HG03460 (cell line): ENCODE results near the gene RNASET2.

Experiments
- ATAC-seq: cut with Tn5 transposase; IDR thresholded peaks from one replicate; pipeline ENCODE4 v1.9.1; 2021; ENCODE audit not compliant: unreplicated experiment

Gene RNASET2

DNA sequence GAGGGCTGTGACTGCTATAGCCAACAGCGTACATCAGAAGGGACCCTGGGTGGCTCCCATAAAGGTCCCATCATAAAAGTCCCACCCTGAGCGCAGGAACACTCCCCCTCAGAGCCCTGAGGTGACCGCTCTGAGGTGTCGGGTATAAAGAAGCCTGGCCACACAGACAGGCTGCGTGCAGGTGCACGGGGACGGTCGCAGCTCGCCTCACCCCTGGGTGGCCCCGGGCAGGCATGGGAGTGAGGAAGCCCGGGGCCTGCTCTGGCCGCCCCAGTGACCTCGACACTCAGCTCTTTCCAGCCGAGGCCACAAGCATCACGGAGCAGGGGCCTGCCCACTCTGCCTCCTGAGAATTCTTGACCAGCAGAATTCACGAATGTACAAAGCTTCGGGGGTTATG lies 14.4 kb upstream of the RNASET2 start:
- no peak for ATAC-seq

DNA sequence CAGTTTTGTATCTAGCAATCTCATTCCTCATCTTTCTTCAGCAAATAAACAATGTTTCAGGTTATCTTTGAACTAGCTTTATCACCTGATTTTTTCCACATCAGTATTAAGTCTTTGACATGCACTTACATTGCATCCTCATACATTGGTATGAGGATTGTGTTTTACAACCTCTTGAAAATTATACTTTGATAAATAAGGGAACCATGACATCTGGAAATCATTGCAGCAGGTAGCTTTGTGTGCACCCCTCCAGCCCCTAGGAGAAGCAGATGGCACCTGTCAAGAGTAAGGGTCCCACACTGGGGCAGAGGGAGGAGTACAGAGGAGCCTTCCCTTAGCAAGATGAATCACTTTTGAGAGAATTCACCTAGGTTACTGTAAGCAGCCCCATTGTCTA lies 13.7 kb upstream of the RNASET2 start:
- ATAC-seq: no peak

DNA sequence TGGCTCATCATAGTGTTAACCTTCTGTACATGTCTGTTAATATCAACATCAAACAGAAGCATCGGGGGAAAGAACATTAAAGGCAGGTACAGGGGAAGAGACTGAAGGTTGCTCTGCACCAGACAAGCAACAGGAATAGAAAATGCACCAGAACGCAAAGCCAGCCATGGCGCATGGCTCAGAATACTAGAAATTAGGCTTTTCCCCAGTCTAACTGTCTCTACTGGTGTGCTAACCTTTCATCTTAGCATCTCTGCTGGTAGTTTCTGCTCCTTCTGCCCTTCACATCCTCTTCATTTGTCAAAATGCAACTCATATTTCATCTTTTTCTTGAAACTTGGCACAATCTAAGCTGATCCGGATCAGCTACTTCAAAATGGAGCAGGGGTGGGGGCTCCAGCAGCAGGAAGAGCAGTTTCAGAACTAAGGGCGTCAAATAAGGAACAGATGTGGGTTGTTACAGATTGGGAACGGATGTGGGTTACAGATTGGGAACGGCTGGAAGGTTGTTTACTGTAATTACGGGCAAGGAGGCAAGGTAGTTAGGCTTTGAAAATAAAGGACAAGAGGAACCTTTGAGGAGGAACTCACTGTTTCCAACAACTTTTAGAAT lies 13.1 kb upstream of the RNASET2 start:
- ATAC-seq: no peak

DNA sequence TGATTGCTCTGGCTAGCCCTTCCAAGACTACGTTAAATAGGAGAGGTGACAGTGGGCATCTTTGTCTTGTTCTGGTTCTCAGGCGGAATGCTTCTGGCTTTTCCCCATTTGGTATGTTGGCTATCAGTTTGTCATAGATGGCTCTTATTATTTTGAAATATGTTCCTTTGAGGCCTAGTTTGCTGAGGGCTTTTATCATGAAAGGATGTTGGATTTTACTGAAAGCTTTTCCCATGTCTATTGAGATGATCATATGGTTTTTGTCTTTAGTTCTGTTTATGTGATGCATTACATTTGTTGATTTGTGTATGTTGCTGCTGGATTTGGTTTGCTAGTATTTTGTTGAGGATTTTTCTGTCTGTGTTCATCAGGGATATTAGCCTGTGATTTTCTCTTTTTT lies 9.9 kb upstream of the RNASET2 start:
- ATAC-seq: no peak

DNA sequence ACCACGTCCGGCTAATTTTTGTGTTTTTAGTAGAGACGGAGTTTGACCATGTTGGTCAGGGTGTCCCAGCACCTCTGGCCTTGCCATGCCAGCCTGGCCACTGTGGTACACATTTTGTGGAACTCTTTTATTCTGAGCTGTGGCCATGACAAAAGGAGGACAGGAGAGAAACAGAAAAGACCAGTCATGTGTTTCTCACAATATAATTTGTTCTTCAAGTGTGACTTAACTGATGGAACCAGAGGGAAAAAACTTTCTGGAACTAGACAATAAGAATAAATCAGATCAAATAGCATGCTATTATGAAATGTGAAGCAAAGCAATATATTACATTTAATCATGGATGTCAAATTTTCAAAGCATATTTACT lies 4.2 kb upstream of the RNASET2 start:
- ATAC-seq: no peak

DNA sequence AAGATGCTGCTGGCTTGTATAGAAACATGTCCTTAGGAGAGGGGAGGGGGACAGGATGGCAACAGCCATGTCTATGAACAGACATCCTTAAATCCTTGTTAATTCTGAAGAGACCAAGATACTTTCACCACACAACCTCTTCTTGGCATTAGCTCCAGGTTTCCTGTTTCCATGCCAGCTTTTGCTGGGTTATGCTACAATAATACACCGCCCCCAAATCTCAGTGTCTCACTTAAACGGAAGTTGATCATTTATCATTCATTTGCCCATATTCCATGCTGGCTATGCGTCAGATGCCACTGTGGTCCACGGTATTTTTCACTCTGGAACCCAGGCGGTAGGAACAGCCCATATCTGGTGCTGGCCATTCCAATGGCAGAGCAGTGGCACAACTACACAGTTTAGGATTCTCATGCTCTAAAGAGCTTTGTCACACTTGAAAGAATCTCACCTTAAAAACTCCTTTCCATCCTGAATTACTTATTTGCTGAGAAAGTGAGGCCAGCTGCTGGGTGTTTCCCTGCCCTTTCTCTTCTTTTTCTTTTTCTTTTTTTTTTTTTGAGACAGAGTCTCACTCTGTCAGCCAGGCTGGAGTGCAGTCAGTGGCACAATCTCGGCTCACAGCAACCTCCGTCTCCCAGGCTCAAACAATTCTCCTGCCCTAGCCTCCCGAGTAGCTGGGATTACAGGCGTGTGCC lies 3.7 kb upstream of the RNASET2 start:
- ATAC-seq: no peak

DNA sequence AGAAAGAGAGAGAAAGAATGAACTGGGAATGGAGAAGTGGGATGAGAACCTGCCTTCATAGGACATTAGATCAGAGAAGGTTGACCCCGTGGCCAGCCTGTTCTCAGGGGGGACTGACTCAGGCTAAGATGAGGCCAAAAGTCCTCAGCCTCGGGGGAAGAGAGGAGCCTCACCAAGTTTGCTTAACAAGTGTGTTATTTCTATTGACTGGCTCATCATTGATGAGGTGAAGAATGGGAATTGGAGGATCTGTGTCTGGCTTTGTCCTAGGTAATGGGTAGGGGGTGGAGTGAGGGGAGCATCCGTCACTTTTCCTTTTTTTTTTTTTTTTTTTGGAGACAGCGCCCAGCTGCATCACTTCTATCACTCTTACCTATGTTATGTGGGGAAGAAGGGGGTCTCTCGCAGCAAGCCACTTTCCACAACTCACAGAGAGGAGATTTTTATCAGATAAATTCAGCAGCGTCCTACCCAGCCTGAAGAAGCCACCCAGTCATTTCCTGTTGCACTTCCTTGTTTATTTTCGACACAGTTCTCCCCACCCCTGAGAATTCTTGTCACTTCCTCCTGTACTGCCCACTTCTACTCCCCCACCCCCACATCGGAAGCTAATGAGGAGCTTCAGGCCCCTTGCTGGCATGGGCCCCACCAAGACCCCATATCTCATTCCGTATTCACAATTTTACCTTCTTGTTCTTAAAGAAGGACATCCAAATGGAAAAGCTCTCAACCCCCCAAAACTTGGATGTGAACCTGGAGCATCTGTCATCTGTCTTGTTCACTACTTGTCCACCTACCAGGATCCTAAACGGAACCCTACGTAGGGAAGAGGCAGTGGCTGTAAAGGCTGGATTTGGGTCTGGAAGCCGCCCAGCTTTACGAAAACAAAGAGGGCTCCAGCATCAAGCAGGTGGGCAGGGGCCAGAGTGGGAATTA lies 2.8 kb upstream of the RNASET2 start:
- no peak for ATAC-seq

DNA sequence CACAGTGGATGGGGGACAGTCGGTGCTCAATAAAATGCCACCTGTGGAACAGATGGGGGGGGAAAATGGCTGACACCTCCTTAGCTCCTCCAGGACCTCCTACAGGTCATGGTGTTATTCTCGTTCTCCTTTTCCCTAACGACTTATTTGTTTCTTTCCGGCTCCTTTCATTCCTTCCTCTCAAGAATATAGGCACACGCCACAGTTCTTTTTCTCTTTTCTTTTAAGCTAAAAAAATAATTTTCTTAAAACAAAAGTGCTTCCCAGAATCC lies 1.4 kb upstream of the RNASET2 start:
- no peak for ATAC-seq

DNA sequence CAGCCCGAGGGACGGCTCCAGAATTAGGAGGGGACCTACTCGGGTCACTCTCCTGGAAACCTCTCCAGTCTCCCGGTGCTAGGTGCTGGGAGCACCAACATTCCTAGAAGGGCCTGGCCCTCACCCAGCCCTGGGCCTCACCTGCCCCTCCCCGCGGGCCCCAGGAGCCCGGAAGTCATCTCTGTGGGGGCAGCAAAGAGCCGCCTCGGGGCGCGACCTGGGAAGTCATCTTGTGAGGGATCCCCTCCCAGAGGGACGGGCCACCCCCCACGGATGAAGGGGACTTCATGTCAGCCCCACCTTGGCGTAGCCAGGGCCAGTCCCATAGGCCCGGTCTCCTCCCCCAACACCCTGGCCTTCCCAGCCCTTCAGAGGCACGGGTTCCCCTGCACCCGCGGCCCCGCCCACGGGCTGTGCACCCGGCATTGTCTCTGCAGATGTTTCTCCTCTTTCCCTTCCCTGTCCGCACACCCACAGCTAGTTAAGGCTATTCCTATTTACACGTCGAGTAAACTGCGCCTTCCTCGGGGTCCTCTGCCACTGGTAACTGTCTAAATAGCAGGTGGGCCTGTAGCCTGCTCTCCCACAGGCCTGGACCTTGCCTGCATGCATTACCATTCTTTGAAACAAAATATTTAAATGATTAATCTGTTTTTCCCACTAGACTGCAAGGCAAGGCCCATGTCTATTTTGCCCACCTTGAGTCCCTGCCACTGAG lies 896 bp upstream of the RNASET2 start:
- ATAC-seq: peak; percentile 42

DNA sequence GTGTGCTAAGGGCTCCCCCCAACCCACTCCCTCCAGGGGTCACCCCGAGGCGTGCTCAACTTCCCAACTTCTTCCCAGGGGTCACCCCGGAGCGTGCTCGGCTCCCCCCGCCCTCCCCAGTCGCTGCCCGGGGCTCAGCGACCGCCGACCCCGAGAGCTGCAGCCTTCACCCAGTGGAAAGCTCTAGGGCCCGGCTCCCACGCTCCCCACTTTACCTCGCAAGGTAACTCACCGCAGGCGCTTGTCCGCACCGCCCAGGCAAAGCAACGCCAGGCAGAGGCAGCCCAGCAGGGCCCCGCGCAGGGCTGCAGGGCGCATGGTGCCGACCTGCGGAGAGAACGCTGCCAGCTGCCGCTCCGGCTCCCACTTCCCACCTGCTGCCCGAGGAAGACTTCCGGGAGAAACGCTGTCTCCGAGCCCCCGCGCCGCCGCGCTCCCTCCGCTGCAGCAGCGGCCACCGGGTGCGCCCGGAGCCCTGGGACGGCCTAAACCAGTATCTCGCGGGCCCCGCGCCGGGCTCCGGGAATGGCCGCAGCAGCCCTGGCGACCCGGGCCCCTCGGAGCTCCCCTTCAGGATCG lies 396 bp downstream of the RNASET2 start:
- ATAC-seq: peak; percentile 1

DNA sequence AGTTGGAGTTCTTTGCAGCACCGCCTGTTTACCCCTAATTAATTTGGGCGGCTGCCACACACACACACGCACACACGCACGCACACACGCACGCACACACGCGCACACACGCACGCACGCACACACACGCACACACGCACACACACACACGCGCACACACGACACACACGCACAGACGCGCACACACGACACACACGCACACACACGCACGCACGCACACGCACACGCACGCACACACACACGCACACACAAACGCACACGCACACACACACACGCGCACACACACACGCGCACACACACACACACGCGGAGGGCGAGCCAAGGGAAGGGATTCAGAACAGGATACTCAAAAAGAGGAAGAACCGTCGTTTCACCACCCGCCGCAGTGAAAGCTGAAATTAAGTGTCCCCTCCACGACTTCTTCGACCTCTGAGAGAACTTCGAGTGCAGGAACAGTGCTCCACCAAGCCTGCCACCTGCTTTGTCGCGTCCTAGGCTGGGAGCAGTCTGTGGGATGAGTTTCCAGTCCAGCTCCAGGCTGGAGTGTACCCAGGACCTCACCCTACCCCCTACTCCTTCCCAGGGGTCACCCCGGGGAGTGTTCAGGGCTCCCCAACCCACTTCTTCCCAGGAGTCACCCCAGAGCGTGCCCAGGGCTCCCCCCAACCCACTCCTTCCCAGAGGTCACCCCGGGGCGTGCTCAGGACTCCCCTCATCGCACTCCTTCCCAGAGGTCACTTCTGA lies 1.1 kb downstream of the RNASET2 start:
- no peak for ATAC-seq

DNA sequence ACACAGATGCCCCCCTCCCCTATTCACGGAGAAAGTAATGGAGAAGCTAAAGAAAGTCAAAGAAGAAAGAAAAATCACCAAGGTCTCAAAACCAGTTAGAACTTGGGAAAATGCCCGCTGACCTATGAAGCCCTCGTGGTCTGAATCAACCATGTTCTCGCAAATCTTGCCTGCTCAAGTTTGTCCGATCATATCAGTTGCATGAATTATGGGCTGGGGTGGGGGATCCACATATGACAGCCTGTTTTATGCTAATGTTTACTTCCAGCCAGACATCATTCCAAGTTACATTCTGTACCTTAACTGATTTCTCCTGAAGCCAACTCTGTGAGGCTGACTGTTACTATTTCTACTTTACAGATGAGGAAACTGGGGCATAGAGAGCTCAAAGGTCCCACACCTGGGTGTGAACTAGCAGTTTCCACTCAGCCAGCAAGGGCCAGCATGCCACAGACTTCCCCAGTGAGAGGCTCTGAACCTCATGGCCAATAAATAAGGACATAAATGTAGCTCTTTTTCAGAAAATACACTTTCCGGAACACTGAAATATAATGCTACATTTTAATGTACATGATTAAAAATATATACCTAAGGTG lies 2.1 kb downstream of the RNASET2 start:
- no peak for ATAC-seq

DNA sequence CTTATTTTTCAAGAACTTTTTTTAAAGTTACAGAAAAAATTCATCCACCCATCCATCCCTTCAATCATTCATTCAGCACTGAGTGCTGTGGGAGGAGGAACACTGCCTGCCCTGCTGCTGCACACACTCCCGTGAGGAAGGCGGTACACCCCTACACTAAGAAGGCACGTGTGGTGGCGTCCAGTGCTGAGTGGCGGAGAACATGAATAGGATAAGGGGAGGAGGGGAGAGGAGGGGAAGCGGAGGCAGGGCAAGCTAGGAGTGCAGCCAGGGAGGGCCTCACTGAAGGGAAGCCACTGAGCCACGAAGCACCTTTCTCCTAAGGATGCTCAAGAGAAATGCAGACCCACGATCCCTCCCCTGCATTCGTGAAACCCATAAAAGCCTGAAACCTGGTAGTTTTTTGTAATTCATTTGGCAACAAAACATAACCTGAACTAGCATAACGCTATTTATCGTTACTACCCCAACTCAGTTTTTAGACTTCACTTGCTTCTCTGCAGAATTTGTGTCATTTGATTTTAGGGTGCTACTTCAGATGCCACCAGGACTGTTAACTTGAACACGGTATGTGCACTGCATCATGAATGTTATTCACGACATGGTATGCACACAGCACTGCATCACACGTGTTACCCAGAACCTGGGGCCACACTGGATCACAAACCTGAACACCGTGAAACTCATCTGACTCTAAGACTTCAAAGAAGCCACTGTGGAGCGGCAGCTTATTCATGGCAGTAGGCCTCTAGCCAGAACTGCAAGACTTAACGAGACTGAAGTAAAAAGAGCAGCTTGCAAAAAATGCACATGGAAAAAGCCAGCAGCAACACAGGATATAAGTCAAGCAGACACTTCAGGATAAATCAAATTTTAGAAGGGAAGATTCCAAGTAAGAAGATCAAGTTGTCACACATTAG lies 3.5 kb downstream of the RNASET2 start:
- ATAC-seq: no peak

DNA sequence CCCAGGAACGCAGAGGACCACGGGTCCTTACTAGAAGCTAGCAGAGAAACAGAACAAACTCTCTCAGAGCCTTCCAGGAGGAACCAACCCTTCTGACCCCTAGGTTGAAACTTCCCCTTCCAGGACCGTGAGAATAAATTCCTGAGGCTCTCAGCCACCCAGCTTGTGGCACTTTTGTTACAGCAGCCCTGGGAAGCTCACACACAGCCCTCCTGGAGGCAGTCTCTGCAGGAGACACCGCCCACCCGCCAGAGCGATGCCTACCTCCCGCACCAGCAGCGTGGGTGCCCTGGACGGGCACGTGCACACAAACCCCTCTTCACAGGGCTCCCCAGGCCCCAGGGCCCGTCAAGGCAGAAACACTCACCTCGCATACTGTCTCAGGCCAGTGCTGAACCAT lies 4.2 kb downstream of the RNASET2 start:
- no peak for ATAC-seq

DNA sequence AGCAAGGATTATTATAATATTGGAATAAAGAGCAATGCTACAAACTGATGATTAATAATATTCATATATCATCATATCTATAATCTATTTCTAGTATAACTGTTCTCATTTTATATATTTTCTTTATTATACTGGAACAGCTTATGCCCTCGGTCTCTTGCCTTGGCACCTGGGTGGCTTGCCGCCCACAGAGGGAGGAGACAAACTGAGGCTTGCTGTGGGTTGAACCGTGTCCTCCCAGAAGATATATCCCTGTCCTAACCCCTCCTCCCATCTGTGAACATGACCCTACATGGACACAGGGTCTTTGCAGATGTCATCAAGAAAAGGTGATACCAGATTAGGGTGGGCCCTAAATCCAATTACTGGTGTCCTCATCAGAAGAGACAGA lies 4.7 kb downstream of the RNASET2 start:
- ATAC-seq: no peak

DNA sequence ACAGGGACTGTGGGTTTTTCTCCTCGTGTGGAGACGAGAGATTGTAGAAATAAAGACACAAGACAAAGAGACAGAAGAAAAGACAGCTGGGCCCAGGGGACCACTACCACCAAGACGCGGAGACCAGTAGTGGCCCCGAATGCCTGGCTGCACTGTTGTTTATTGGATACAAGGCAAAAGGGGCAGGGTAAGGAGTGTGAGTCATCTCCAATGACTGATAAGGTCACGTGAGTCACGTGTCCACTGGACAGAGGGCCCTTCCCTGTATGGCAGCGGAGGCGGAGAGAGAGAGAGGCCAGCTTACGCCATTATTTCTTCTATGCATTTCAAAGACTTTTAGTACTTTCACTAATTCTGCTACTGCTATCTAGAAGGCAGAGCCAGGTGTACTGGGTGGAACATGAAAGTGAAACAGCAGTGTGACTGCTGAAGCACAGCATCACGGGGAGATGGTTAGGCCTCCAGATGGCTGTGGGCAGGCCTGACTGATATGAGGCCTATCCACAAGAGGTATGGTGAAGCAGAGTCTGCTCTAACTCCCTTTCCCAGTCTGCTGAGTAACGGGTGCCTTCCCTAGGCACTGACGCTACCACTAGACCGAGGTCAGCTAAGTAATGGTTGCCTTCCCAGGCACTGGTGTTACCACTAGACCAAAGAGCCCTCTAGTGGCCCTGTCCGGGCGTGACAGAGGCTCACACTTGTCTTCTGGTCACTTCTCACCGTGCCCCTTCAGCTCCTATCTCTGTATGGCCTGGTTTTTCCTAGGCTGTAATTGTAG lies 5.3 kb downstream of the RNASET2 start:
- ATAC-seq: peak; percentile 86

DNA sequence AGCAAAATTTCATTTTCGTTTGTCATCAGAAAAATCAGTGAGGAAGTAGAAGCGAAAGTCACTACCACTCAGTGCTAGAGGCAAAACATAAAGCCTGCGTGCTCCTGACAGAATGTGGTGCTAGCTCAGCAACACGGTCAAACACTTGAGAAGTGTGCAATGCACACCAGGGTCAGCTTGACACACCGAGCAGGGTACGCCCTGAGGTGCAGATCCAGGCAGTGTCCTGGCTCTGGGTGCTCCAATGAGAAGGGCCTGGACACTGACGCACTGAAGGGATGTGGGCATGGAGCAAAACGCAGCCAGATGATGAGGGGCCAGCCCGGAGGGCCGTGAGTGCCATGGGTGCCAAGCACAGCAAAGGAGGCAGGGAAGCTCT lies 5.9 kb downstream of the RNASET2 start:
- peak; percentile 41 for ATAC-seq
